ENCODE measurements around the gene TBC1D1.

Gene TBC1D1

DNA sequence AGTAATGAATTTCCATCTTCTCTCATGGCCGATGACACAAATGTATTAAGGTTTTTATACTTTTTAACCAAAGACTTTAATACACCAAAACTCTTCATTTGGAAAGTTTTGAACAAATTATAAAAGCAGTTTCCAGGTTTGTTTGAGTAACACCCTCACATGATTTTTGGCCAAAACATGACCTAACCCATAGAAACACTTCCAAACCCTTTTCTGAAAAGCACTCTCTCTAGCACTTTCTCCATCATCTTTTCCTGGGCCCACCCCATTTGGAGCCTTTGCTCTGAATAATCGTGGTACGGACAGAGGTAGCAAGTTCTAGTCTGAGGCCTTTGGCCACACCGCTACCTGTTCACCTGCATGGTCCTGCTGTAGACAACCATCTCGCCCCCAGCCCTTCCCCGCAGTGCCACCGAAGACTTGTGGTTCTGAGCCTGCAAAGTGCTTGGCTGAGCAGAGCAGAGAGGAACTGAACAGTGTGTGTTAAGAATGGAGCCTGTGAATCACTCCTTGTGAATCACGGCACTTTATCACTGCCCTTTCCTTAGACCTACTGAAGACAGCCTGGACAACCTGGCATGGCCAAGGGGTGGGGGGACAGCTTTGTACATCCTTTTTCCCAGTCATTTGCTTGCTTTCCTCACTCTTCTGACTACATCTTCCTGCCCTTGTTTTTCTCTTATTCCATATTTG lies 251.1 kb downstream of the TBC1D1 start:
- H3K4me3 ChIP-seq (ENCODE audit: low read depth, low read length), result no peak overlapping the region
- no peak for TF ChIP-seq CTCF (IDR thresholded peaks at IDR 0.05; ENCODE audit: borderline replicate concordance, insufficient read depth, low read depth, low read length)

- TF ChIP-seq CTCF (IDR thresholded peaks at IDR 0.05; ENCODE audit: borderline replicate concordance, insufficient read depth, low read depth, low read length), result no peak
- no peak overlapping the region for H3K4me3 ChIP-seq (ENCODE audit: low read depth, low read length)
Observed at GRCh38 chr4:38144031-38144430, 253.1 kb downstream of the TBC1D1 start.

- H3K4me3 ChIP-seq (ENCODE audit: low read depth, low read length), result no peak overlapping the region
- no peak for TF ChIP-seq CTCF (IDR thresholded peaks at IDR 0.05; ENCODE audit: borderline replicate concordance, insufficient read depth, low read depth, low read length)
Observed at GRCh38 chr4:38145033-38145678, 254.3 kb downstream of the TBC1D1 start.

- H3K4me3 ChIP-seq (ENCODE audit: low read depth, low read length), result no peak overlapping the region
- no peak for TF ChIP-seq CTCF (IDR thresholded peaks at IDR 0.05; ENCODE audit: borderline replicate concordance, insufficient read depth, low read depth, low read length)
Observed at GRCh38 chr4:38145741-38146140, 254.9 kb downstream of the TBC1D1 start.

DNA sequence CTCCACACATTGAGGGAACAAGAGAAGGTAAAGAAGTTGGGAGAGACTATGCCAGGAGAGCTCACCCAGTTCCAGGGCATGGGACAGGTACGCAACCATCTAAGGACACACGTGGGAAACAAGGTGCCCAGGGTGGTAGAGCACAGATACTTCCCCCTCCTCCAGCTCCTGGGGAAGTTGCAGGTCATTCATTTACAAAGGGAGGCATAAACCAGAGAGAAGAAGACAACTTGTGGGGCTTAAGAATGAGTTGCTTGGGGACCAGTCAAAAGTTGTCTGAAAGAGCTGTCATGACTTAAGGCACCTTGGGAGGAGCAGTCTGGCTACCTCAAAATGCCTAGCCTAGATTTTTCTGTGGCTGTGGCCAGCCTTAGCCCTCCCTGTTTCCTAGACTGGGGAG lies 255.5 kb downstream of the TBC1D1 start:
- no peak overlapping the region for H3K4me3 ChIP-seq (ENCODE audit: low read depth, low read length)
- TF ChIP-seq CTCF (IDR thresholded peaks at IDR 0.05; ENCODE audit: borderline replicate concordance, insufficient read depth, low read depth, low read length), result no peak

DNA sequence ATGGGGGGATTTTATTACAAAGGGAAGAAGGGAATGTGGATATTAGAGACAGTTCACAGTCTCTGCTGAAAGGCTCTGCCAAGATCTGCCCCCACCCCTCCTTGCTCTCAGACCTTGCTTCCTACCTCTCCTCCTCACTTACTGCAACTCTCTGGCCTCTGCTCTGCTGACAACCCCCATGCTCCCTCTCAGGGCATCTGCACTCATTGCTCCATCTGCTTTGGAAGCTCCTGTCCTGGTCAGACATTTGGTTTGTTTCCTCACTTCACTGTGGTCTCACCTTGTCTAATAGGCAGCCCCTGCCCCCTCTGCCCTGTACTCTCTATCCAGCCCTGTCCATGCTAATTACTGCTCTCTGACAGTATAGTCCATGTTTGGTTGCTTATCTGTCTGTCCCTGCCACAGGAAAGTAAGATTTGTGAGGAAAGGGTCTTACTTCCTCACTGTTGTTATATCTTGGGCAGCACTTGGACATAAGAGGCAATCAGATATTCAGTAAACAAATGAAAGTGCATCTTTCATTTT lies 258.6 kb downstream of the TBC1D1 start:
- H3K4me3 ChIP-seq (ENCODE audit: low read depth, low read length), result no peak overlapping the region
- no peak for TF ChIP-seq CTCF (IDR thresholded peaks at IDR 0.05; ENCODE audit: borderline replicate concordance, insufficient read depth, low read depth, low read length)

All from GM12875 (cell line).